HepG2 (cell line): ENCODE data around the gene CHMP6. TPM values are rescaled to one million over a fixed set of nuclear protein-coding genes. Genes with fewer than 3 reads are reported as not detected.

Experiments used
- ATAC-seq: fragments of 200-7000 bp; cut with Tn5 transposase; 3 replicates; pipeline ENCODE4 v1.9.1; 2020; ENCODE audit warnings: mild to moderate bottlenecking, moderate library complexity
- BruUV-seq: library from RNA; stranded (reverse); fragments of 400-500 nt; replicated peaks from 2 replicates; lab custom pipeline; 2021; lab: Mats Ljungman, UMichigan
- CTCF ChIA-PET: fragments of 300-600 bp; formaldehyde crosslinking; extraction: SDS; loops from one replicate; lab custom pipeline; 2021; ENCODE audit warnings: low total read pairs, inconsistent platforms, low intra/inter-chr PET ratio; lab: Yijun Ruan, JAX
- POLR2A ChIA-PET: fragments of 350-600 bp; sonication (Branson Sonifier 250); formaldehyde crosslinking; loops from one replicate; lab custom pipeline; 2020; ENCODE audit warnings: antibody characterized with exemption, inconsistent platforms; lab: Yijun Ruan, JAX
- DNase-seq: peaks from one replicate; pipeline ENCODE4 v3.0.0-alpha.2; 2015; ENCODE audit warnings: low spot score
- FAIRE-seq: peaks from 3 replicates; lab custom pipeline; 2011; peaks lifted over from hg19 to GRCh38; lab: Jason Lieb, UNC
- H2AFZ ChIP-seq: one replicate; pipeline ENCODE4 v1.6.1; 2011; ENCODE audit warnings: low read length, inconsistent platforms
- H3K27ac ChIP-seq: fragments of 300-600 bp; 3 replicates; pipeline ENCODE4 v1.8.0; 2011; ENCODE audit warnings: mixed run types, mild to moderate bottlenecking, mixed read lengths, low read length, inconsistent platforms; ENCODE audit not compliant: insufficient read depth; ENCODE audit errors: extremely low read length
- H3K27me3 ChIP-seq, 2 experiments: fragments of 200-600 bp in 1 of 2; 2 replicates in 1 of 2; 3 replicates in 1 of 2; pipeline versions ENCODE4 v1.6.0 to v1.8.0; 2011; ENCODE audit warnings: low read length in 2 of 2, mild to moderate bottlenecking in 2 of 2, moderate library complexity in 2 of 2, inconsistent platforms in 1 of 2; ENCODE audit not compliant: insufficient read depth in 2 of 2, control insufficient read depth in 1 of 2
- H3K36me3 ChIP-seq, 2 experiments: fragments of 200-600 bp in 1 of 2; replicated peaks in 1 of 2; 2 replicates in 1 of 2; 3 replicates in 1 of 2; pipeline versions ENCODE4 v1.5.1 to v1.8.0; 2011; ENCODE audit warnings: low read length in 2 of 2, inconsistent platforms in 1 of 2; ENCODE audit not compliant: insufficient read depth in 2 of 2, control insufficient read depth in 1 of 2
- H3K4me1 ChIP-seq: 2 replicates; pipeline ENCODE4 v1.5.1; 2012; ENCODE audit warnings: low read length, inconsistent platforms; ENCODE audit not compliant: insufficient read depth
- H3K4me2 ChIP-seq: 2 replicates; pipeline ENCODE4 v1.6.0; 2011; ENCODE audit warnings: low read depth, low read length, inconsistent platforms
- H3K4me3 ChIP-seq, 3 experiments: fragments of 200-600 bp in 1 of 3; sonication (generic), shearing (Covaris generic) in 1 of 3; replicated peaks in 1 of 3; 2 replicates each; pipeline ENCODE4 v1.5.1; 2011 to 2016; ENCODE audit warnings: low read length in 3 of 3, inconsistent platforms in 2 of 3, low read depth in 2 of 3, mild to moderate bottlenecking in 2 of 3, control low read depth in 1 of 3, mixed read lengths in 1 of 3; ENCODE audit not compliant: insufficient read depth in 1 of 3
- H3K79me2 ChIP-seq: one replicate; pipeline ENCODE4 v1.6.1; 2011; ENCODE audit warnings: low read length, inconsistent platforms; ENCODE audit not compliant: insufficient read depth
- H3K9ac ChIP-seq: 2 replicates; pipeline ENCODE4 v1.6.0; 2011; ENCODE audit warnings: mild to moderate bottlenecking, low read depth, low read length, inconsistent platforms; ENCODE audit not compliant: insufficient read depth
- H3K9me3 ChIP-seq: 2 replicates; pipeline ENCODE4 v1.5.1; 2012; ENCODE audit warnings: mild to moderate bottlenecking, low read length
- H4K20me1 ChIP-seq: 2 replicates; pipeline ENCODE4 v1.6.0; 2011; ENCODE audit warnings: inconsistent platforms, mild to moderate bottlenecking, low read length, moderate library complexity; ENCODE audit not compliant: insufficient read depth
- CENPBD1 ChIP-seq: sonication (generic); formaldehyde crosslinking; IDR thresholded peaks from 2 replicates; pipeline ENCODE4 v1.8.0; 2022; ENCODE audit warnings: missing genetic modification reagents, low read depth, mild to moderate bottlenecking, borderline replicate concordance
- CTCF ChIP-seq: sonication (generic); formaldehyde crosslinking; IDR thresholded peaks from 2 replicates; pipeline ENCODE4 v1.5.0; 2020; ENCODE audit warnings: mild to moderate bottlenecking, missing genetic modification reagents, moderate library complexity
- HMGA1 ChIP-seq: sonication (generic); formaldehyde crosslinking; conservative IDR thresholded peaks from 2 replicates; pipeline ENCODE4 v1.4.0; 2020; ENCODE audit warnings: missing genetic modification reagents
- HMGXB3 ChIP-seq: sonication (generic); formaldehyde crosslinking; IDR thresholded peaks from 2 replicates; pipeline ENCODE4 v1.4.0; 2020; ENCODE audit warnings: missing genetic modification reagents, borderline replicate concordance
- MYNN ChIP-seq: sonication (generic); formaldehyde crosslinking; IDR thresholded peaks from 2 replicates; pipeline ENCODE4 v1.4.0; 2020; ENCODE audit warnings: mild to moderate bottlenecking, low read depth, missing genetic modification reagents
- PAWR ChIP-seq: sonication (generic); formaldehyde crosslinking; IDR thresholded peaks from 2 replicates; pipeline ENCODE4 v1.4.0; 2020; ENCODE audit warnings: missing genetic modification reagents, mild to moderate bottlenecking, borderline replicate concordance
- ZNF446 ChIP-seq: sonication (generic); formaldehyde crosslinking; IDR thresholded peaks from 2 replicates; pipeline ENCODE4 v1.5.0; 2020; ENCODE audit warnings: mild to moderate bottlenecking, missing genetic modification reagents
- ZNF879 ChIP-seq: sonication (generic); formaldehyde crosslinking; IDR thresholded peaks from 2 replicates; pipeline ENCODE4 v1.8.1; 2023; ENCODE audit warnings: missing genetic modification reagents
- WGBS: methylation state at CpG from one replicate; pipeline ENCODE4 v1.1.6; 2017; ENCODE audit warnings: low lambda C conversion rate; 5-methylcytosine and 5-hydroxymethylcytosine counted together
- in situ Hi-C: cut with HindIII; loops from 2 replicates; pipeline ENCODE4 v1.10.0; 2017; ENCODE audit warnings: low pct_unique_long_range_greater_than_20kb; ENCODE audit not compliant: extremely low pct_ligation_motif_present
- intact Hi-C: fragments of 100-400 bp; cut with micrococcal nuclease; formaldehyde crosslinking; loops from one replicate; pipeline ENCODE4 v1.10.0; 2022; ENCODE audit not compliant: unreplicated experiment
- polyA plus RNA-seq, 8 experiments: library from polyadenylated mRNA; depleted of rRNA in 3 of 8; stranded (reverse) in 7 of 8; unstranded in 1 of 8; fragments of >200 nt; fragmentation: Illumina TruSeq in 4 of 8; extraction: Trizol in 4 of 8; gene quantifications; 2 replicates each; pipeline versions ENCODE4 v1.2.1 to v1.2.3, GENCODE V29; 2011 to 2016; ENCODE audit warnings: low read depth in 4 of 8, missing spikeins in 1 of 8, mixed read lengths in 1 of 8; ENCODE audit not compliant: insufficient read depth in 1 of 8
- total RNA-seq, 5 experiments: library from RNA; depleted of rRNA; stranded (reverse); fragments of >200 nt; fragmentation: Illumina TruSeq; extraction: Trizol; gene quantifications; 2 replicates each; pipeline ENCODE4 v1.2.3, GENCODE V29; 2016; ENCODE audit warnings: low read depth in 1 of 5
- TF ChIP-seq, protein P1 (sequence below): sonication (generic); formaldehyde crosslinking; IDR thresholded peaks from 2 replicates; pipeline ENCODE4 v1.5.0; 2020; ENCODE audit warnings: mild to moderate bottlenecking, missing genetic modification reagents, borderline replicate concordance

CHMP6 gene
- total and polyA plus RNA-seq, 2 of the 13 experiments (the other 11 are each of a cell fraction or from before 2014, with no cell fraction given), result 11.1 to 24.2 TPM

DNA sequence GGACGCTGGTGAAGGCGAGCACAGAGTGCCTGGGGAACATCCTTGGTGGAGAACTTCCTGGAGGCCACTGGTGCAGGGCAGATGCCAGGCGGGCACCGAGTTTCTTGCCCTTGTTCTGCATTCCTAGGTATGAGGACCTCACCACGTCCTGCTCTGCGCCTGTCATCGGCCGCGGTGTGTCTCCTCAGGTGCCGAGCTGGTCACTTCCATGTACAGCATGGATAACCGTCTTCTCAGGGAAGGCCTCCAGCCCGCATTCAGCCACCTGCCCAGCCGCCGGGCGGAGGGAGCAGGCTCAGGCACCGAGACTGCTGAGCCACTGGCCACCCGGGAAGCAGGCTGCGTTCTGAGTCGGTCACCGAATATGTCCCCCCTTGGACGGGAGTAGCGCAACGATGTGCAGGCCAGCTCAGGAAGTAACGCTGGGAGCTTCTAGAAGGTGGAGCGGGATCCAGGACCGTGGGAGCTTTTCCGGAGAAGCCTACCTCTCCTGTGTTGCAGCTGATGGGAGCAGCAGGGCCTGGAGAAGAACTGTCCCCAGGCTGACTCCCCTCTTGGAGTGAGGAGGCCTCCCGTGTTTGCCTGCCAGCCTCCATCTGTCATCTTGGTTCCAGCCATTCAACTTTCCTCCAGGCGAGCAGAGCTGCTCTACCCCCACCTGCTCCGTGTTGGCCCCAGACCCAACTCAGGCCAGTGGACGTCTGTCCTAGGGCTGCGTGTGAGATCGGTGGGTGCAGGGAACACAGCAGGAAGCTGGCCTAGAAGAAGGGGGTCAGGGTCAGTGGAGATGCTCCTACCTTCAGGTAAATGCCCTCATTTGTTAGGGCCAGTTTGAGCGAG lies 41.2 kb downstream of the CHMP6 start:
- Histone ChIP-seq H2AFZ (no peak overlapping the region), H3K4me1 (peaks cover 56% of the 10 kb centered on the region), H3K4me3 (no peak overlapping the region), H3K27ac (no peak overlapping the region), H3K9ac (0 out of 2 replicates have a peak overlapping the region, but pooled peaks have one; percentile 68), H4K20me1 (peaks cover 24% of the 10 kb centered on the region), H3K79me2 (peaks cover 22% of the 10 kb centered on the region), H3K36me3 (no peaks in the 10 kb centered on the region), H3K4me2 (peak overlapping the region; percentile 97; the same call in 1 of the 2 replicates), H3K27me3 (peaks cover 4 to 13% of the 10 kb centered on the region in 2 experiments; a peak in 3 of 5 replicates), H3K9me3 (no peaks in the 10 kb centered on the region)
- 90% methylated on average over 32 of the region's 34 CpGs for WGBS
- no peak for DNase-seq
- in situ Hi-C loops, result no loop called here
- BruUV-seq, result no TSS peak
- intact Hi-C loops, result no loop called here
- POLR2A ChIA-PET, result interaction anchor here (1.0 to 2.9 kb wide), 4 partner anchors 8 to 63 kb away, joined by 3 to 23 read pairs (median 4); no protein-coding TSS in a partner anchor
- ATAC-seq, result no peak
- CTCF ChIA-PET, result no interaction called here
- FAIRE-seq, result no peak
- TF ChIP-seq CTCF (CRISPR knock-in tag) (no peak), MYNN (CRISPR knock-in tag) (no peak), ZNF879 (CRISPR knock-in tag) (no peak), ZNF446 (0 out of 2 replicates have a peak, but pooled peaks have one; percentile 44), CENPBD1 (no peak), HMGXB3 (no peak), HMGA1 (no peak), PAWR (CRISPR knock-in tag) (no peak)
- TF ChIP-seq, protein P1, sequence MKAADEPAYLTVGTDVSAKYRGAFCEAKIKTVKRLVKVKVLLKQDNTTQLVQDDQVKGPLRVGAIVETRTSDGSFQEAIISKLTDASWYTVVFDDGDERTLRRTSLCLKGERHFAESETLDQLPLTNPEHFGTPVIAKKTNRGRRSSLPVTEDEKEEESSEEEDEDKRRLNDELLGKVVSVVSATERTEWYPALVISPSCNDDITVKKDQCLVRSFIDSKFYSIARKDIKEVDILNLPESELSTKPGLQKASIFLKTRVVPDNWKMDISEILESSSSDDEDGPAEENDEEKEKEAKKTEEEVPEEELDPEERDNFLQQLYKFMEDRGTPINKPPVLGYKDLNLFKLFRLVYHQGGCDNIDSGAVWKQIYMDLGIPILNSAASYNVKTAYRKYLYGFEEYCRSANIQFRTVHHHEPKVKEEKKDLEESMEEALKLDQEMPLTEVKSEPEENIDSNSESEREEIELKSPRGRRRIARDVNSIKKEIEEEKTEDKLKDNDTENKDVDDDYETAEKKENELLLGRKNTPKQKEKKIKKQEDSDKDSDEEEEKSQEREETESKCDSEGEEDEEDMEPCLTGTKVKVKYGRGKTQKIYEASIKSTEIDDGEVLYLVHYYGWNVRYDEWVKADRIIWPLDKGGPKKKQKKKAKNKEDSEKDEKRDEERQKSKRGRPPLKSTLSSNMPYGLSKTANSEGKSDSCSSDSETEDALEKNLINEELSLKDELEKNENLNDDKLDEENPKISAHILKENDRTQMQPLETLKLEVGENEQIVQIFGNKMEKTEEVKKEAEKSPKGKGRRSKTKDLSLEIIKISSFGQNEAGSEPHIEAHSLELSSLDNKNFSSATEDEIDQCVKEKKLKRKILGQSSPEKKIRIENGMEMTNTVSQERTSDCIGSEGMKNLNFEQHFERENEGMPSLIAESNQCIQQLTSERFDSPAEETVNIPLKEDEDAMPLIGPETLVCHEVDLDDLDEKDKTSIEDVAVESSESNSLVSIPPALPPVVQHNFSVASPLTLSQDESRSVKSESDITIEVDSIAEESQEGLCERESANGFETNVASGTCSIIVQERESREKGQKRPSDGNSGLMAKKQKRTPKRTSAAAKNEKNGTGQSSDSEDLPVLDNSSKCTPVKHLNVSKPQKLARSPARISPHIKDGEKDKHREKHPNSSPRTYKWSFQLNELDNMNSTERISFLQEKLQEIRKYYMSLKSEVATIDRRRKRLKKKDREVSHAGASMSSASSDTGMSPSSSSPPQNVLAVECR (CRISPR knock-in tag), result no peak
